ENCODE results near the gene ZNF280D.
A peak's percentile ranks its signal among the peaks of the same experiment; 100 is the strongest.

The ZNF280D gene

DNA sequence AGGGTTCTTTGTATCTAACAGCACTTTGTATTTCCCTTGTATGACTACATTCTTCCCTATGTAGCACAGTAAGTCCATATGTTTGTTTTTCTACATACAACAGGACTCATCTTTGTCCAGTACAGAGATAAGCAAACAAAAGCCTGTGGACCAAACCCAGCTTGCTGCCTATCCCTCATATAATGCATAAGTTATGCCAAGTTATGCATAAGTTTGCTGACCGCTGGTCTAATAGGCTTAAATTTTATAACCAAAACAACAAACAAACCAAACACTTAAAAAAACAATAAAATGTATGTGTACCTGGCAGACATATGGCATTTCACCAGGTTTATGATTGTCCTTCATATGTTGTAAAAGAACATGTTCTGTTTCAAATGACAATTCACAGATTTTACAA lies 56.0 kb downstream of the ZNF280D start:
- H3K9me3 ChIP-seq (ENCODE audit: control insufficient read depth, low read length), result no peaks in the 10 kb centered on the region

DNA sequence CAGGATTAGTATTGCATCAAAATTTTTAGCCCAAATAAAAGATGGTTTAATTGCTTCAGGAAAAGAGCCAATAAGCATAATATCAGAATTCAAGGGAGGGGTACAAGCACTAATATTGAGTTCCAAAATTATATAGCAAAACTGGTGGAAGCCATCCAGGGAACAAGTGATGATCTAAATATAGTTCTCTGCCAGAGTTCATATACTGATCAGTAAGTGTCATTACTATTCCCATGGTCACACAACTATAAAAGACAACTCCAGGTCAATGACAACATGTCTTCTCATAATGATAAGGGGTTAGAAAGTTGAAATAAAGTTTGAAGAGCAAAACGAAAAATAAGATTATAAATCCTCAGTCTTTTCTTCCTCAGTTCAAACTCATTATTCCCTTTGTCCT lies 57.4 kb downstream of the ZNF280D start:
- H3K4me3 ChIP-seq (ENCODE audit: insufficient read depth in 1 of 2, low read depth in 1 of 2, low read length in 2 of 2), result no peak overlapping the region
- no peak overlapping the region for H3K27ac ChIP-seq (ENCODE audit: low read length, poor library complexity, severe bottlenecking)
- WGBS, result 100% methylated on average over 1 of the region's 1 CpG
- no peak overlapping the region for H2BK120ac ChIP-seq (ENCODE audit: low read depth, low read length)
- H3K4me2 ChIP-seq (ENCODE audit: low read length, poor library complexity, severe bottlenecking), result no peak overlapping the region
- no peak overlapping the region for H3K4ac ChIP-seq (ENCODE audit: low read depth in 1 of 2, low read length in 2 of 2)
- H3K9me3 ChIP-seq (ENCODE audit: control insufficient read depth, low read length), result no peaks in the 10 kb centered on the region
- H3K36me3 ChIP-seq (ENCODE audit: control insufficient read depth in 1 of 2, insufficient read depth in 2 of 2, low read depth in 1 of 2, low read length in 2 of 2), result peaks cover 3 to 70% of the 10 kb centered on the region in 2 experiments
- H3K18ac ChIP-seq (ENCODE audit: low read depth in 1 of 2, low read length in 2 of 2), result no peak overlapping the region
- H2BK5ac ChIP-seq (ENCODE audit: low read depth, low read length, poor library complexity, severe bottlenecking), result no peak overlapping the region
- H4K91ac ChIP-seq (ENCODE audit: low read length), result no peak overlapping the region
- H2BK15ac ChIP-seq (ENCODE audit: low read depth, poor library complexity, severe bottlenecking), result no peak overlapping the region
- no peaks in the 10 kb centered on the region for H3K27me3 ChIP-seq (ENCODE audit: control insufficient read depth in 1 of 2, insufficient read depth in 1 of 2, low read length in 2 of 2)
- no peak overlapping the region for H4K8ac ChIP-seq (ENCODE audit: low read length)
- no peak overlapping the region for H3K9ac ChIP-seq (ENCODE audit: low read length)
- no peak overlapping the region for H2AK5ac ChIP-seq (ENCODE audit: low read length, severe bottlenecking)
- peaks cover 4% of the 10 kb centered on the region for H3K79me1 ChIP-seq (replicated peaks; ENCODE audit: low read length, poor library complexity, severe bottlenecking)
- no peaks in the 10 kb centered on the region for H3K4me1 ChIP-seq (ENCODE audit: control insufficient read depth, insufficient read depth, low read depth, low read length)
- no peak overlapping the region for H3K23ac ChIP-seq (ENCODE audit: low read length in 2 of 2)
- DNase-seq, result no peak
- H2BK12ac ChIP-seq (ENCODE audit: low read length in 2 of 2), result no peak overlapping the region
- no peak overlapping the region for H2AFZ ChIP-seq (ENCODE audit: low read depth, low read length)
- H3K14ac ChIP-seq (ENCODE audit: low read length in 2 of 2), result no peak overlapping the region

More for the DNA sequence above, 56.0 kb downstream of the ZNF280D start:
- H3K4me1 ChIP-seq (ENCODE audit: control insufficient read depth, insufficient read depth, low read depth, low read length), result no peaks in the 10 kb centered on the region
- H3K79me1 ChIP-seq (replicated peaks; ENCODE audit: low read length, poor library complexity, severe bottlenecking), result peaks cover 4% of the 10 kb centered on the region
- no peak overlapping the region for H2BK5ac ChIP-seq (ENCODE audit: low read depth, low read length, poor library complexity, severe bottlenecking)
- H2BK15ac ChIP-seq (ENCODE audit: low read depth, poor library complexity, severe bottlenecking), result no peak overlapping the region
- H2AFZ ChIP-seq (ENCODE audit: low read depth, low read length), result no peak overlapping the region
- H3K9ac ChIP-seq (ENCODE audit: low read length), result no peak overlapping the region
- no peak overlapping the region for H3K4me2 ChIP-seq (ENCODE audit: low read length, poor library complexity, severe bottlenecking)
- H3K4me3 ChIP-seq (ENCODE audit: insufficient read depth in 1 of 2, low read depth in 1 of 2, low read length in 2 of 2), result no peak overlapping the region
- H2AK5ac ChIP-seq (ENCODE audit: low read length, severe bottlenecking), result no peak overlapping the region
- no peak overlapping the region for H3K4ac ChIP-seq (ENCODE audit: low read depth in 1 of 2, low read length in 2 of 2)
- H3K27me3 ChIP-seq (ENCODE audit: control insufficient read depth in 1 of 2, insufficient read depth in 1 of 2, low read length in 2 of 2), result no peaks in the 10 kb centered on the region
- no CpG with 5 or more reads among the region's 1 CpG for WGBS
- H3K23ac ChIP-seq (ENCODE audit: low read length in 2 of 2), result no peak overlapping the region
- DNase-seq, result no peak
- no peak overlapping the region for H2BK120ac ChIP-seq (ENCODE audit: low read depth, low read length)
- H4K8ac ChIP-seq (ENCODE audit: low read length), result no peak overlapping the region
- no peak overlapping the region for H3K18ac ChIP-seq (ENCODE audit: low read depth in 1 of 2, low read length in 2 of 2)
- no peak overlapping the region for H3K14ac ChIP-seq (ENCODE audit: low read length in 2 of 2)
- no peak overlapping the region for H2BK12ac ChIP-seq (ENCODE audit: low read length in 2 of 2)
- no peak overlapping the region for H3K27ac ChIP-seq (ENCODE audit: low read length, poor library complexity, severe bottlenecking)
- H3K36me3 ChIP-seq (ENCODE audit: control insufficient read depth in 1 of 2, insufficient read depth in 2 of 2, low read depth in 1 of 2, low read length in 2 of 2), result peaks cover 3 to 73% of the 10 kb centered on the region in 2 experiments
- H4K91ac ChIP-seq (ENCODE audit: low read length), result no peak overlapping the region

DNA sequence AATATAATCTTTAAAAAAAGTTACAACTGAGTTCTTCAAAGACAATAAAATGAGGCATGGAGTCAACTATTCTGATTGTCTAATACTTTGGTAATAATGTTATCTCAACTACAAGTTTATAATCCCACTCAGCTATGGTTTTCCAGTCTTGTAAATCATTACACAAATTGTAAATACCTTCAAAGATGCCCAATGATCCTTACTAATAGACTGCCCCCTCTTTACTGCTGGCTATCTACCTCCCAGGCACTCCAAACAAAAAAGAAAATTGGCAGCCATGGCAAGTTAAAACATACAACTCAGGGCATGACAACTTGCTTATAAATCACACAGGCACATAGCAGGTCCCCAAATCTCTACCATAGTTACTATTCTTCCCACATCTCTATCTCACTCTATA lies 58.5 kb downstream of the ZNF280D start:
- H4K91ac ChIP-seq (ENCODE audit: low read length), result no peak overlapping the region
- DNase-seq, result no peak
- no peaks in the 10 kb centered on the region for H3K4me1 ChIP-seq (ENCODE audit: control insufficient read depth, insufficient read depth, low read depth, low read length)
- H3K9ac ChIP-seq (ENCODE audit: low read length), result no peak overlapping the region
- H2BK15ac ChIP-seq (ENCODE audit: low read depth, poor library complexity, severe bottlenecking), result no peak overlapping the region
- H3K27ac ChIP-seq (ENCODE audit: low read length, poor library complexity, severe bottlenecking), result no peak overlapping the region
- H2AK5ac ChIP-seq (ENCODE audit: low read length, severe bottlenecking), result no peak overlapping the region
- no peaks in the 10 kb centered on the region for H3K27me3 ChIP-seq (ENCODE audit: control insufficient read depth in 1 of 2, insufficient read depth in 1 of 2, low read length in 2 of 2)
- H3K23ac ChIP-seq (ENCODE audit: low read length in 2 of 2), result no peak overlapping the region
- no peaks in the 10 kb centered on the region for H3K9me3 ChIP-seq (ENCODE audit: control insufficient read depth, low read length)
- no peak overlapping the region for H3K4ac ChIP-seq (ENCODE audit: low read depth in 1 of 2, low read length in 2 of 2)
- H4K8ac ChIP-seq (ENCODE audit: low read length), result no peak overlapping the region
- H2BK5ac ChIP-seq (ENCODE audit: low read depth, low read length, poor library complexity, severe bottlenecking), result no peak overlapping the region
- no peak overlapping the region for H3K14ac ChIP-seq (ENCODE audit: low read length in 2 of 2)
- H3K36me3 ChIP-seq (ENCODE audit: control insufficient read depth in 1 of 2, insufficient read depth in 2 of 2, low read depth in 1 of 2, low read length in 2 of 2), result peaks cover 0 to 72% of the 10 kb centered on the region in 2 experiments
- no peak overlapping the region for H3K4me3 ChIP-seq (ENCODE audit: insufficient read depth in 1 of 2, low read depth in 1 of 2, low read length in 2 of 2)
- H3K79me1 ChIP-seq (replicated peaks; ENCODE audit: low read length, poor library complexity, severe bottlenecking), result peaks cover 4% of the 10 kb centered on the region
- H3K4me2 ChIP-seq (ENCODE audit: low read length, poor library complexity, severe bottlenecking), result no peak overlapping the region
- no peak overlapping the region for H2AFZ ChIP-seq (ENCODE audit: low read depth, low read length)
- no peak overlapping the region for H3K18ac ChIP-seq (ENCODE audit: low read depth in 1 of 2, low read length in 2 of 2)
- H2BK12ac ChIP-seq (ENCODE audit: low read length in 2 of 2), result no peak overlapping the region
- H2BK120ac ChIP-seq (ENCODE audit: low read depth, low read length), result no peak overlapping the region

DNA sequence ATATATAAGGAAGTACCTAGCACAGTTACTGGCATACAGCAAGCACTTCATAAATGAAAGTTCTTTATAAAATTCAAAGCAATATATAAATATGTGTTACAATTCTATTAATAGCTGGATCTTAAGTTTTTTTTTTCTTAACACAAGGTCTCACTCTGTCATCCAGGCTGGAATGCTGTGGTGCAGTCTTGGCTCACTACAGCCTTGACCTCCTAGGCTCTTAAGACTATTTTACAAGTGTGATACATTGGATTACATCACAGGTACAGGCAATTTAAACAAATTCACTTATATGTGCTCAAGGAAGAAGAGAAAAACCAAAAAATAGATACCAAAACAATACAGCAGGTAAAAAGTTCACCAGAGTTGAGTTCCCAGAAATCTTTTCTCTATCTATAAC lies 60.6 kb downstream of the ZNF280D start:
- Histone ChIP-seq H3K9me3 (ENCODE audit: control insufficient read depth, low read length) (no peaks in the 10 kb centered on the region), H2BK120ac (ENCODE audit: low read depth, low read length) (no peak overlapping the region), H4K8ac (ENCODE audit: low read length) (no peak overlapping the region), H2AK5ac (ENCODE audit: low read length, severe bottlenecking) (no peak overlapping the region), H3K9ac (ENCODE audit: low read length) (no peak overlapping the region), H3K4me3 (ENCODE audit: insufficient read depth in 1 of 2, low read depth in 1 of 2, low read length in 2 of 2) (no peak overlapping the region), H3K4me2 (ENCODE audit: low read length, poor library complexity, severe bottlenecking) (no peak overlapping the region), H3K4ac (ENCODE audit: low read depth in 1 of 2, low read length in 2 of 2) (no peak overlapping the region), H3K27ac (ENCODE audit: low read length, poor library complexity, severe bottlenecking) (no peak overlapping the region), H3K23ac (ENCODE audit: low read length in 2 of 2) (no peak overlapping the region), H3K18ac (ENCODE audit: low read depth in 1 of 2, low read length in 2 of 2) (no peak overlapping the region), H3K14ac (ENCODE audit: low read length in 2 of 2) (no peak overlapping the region), H3K4me1 (ENCODE audit: control insufficient read depth, insufficient read depth, low read depth, low read length) (no peaks in the 10 kb centered on the region), H3K36me3 (ENCODE audit: control insufficient read depth in 1 of 2, insufficient read depth in 2 of 2, low read depth in 1 of 2, low read length in 2 of 2) (peaks cover 0 to 82% of the 10 kb centered on the region in 2 experiments), H3K27me3 (ENCODE audit: control insufficient read depth in 1 of 2, insufficient read depth in 1 of 2, low read length in 2 of 2) (no peaks in the 10 kb centered on the region), H2BK5ac (ENCODE audit: low read depth, low read length, poor library complexity, severe bottlenecking) (no peak overlapping the region), H3K79me1 (replicated peaks; ENCODE audit: low read length, poor library complexity, severe bottlenecking) (peaks cover 2% of the 10 kb centered on the region), H2BK15ac (ENCODE audit: low read depth, poor library complexity, severe bottlenecking) (no peak overlapping the region), H2AFZ (ENCODE audit: low read depth, low read length) (no peak overlapping the region), H4K91ac (ENCODE audit: low read length) (no peak overlapping the region), H2BK12ac (ENCODE audit: low read length in 2 of 2) (no peak overlapping the region)
- peak; percentile 33 for DNase-seq

All from mesenchymal stem cell (in vitro differentiated cells and primary cell).